ENCODE measurements around the gene ZNF221.
"Not testable (repeated sequence)": the region's sequence is repeated elsewhere in the genome, so short reads cannot be mapped to it uniquely, and the experiment has no call there.

DNA sequence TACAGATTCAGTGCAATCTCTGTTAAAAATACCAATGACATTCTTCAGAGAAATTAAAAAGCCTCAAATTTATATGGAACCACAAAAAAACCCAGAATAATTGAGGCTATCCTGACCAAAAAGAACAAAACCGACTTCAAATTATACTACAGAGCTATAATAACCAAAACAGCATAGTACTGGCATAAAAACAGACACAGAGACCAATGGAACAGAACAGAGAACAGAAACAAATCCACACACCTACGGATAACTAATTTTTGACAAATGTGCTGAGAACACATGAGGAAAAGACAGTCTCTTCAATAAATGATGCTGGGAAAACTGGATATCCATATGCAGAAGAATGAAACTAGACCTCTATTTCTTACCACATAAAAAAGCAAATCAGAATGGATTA is 1.2 kb upstream of the ZNF221 start:
- TF ChIP-seq CTCF (IDR thresholded peaks at IDR 0.05); POLR2A (IDR thresholded peaks at IDR 0.05; ENCODE audit: low read depth); POLR2AphosphoS5 (IDR thresholded peaks at IDR 0.05); EP300 (IDR thresholded peaks at IDR 0.05): not testable (repeated sequence)
